Breast epithelium (tissue), 3 donors: ENCODE data around the gene SPAG6.
"Not testable (repeated sequence)": the region's sequence is repeated elsewhere in the genome, so short reads cannot be mapped to it uniquely, and the experiment has no call there.

Experiments
- CTCF ChIP-seq, 3 donors: fragments of 450-650 bp; IDR thresholded peaks; one replicate each; pipeline ENCODE4 v1.5.1; 2016 to 2017; ENCODE audit warnings: antibody characterized with exemption in 3 of 3, mild to moderate bottlenecking in 3 of 3, moderate library complexity in 3 of 3
- POLR2AphosphoS5 ChIP-seq, 3 donors: sonication (generic); formaldehyde crosslinking; IDR thresholded peaks; one replicate each; pipeline ENCODE4 v1.6.1; 2017; ENCODE audit warnings: antibody characterized with exemption in 3 of 3

GRCh38 chr10:22406916-22407315 lies 61.6 kb downstream of the SPAG6 start:
- not testable (repeated sequence) for TF ChIP-seq CTCF, POLR2AphosphoS5 (IDR thresholded peaks at IDR 0.05)
